Subcutaneous adipose tissue (tissue), 4 donors: ENCODE data around the gene OR6C65. TPM values are rescaled to one million over a fixed set of nuclear protein-coding genes. Genes with fewer than 3 reads are reported as not detected.

Experiments used
- total RNA-seq, 4 donors: library from RNA; depleted of rRNA; stranded (reverse); fragments of >200 nt; gene quantifications; one replicate each; pipeline ENCODE4 v1.1.0, GENCODE V29; 2016
- TF ChIP-seq, protein P1 (sequence below): fragments of 450-650 bp; IDR thresholded peaks from one replicate; pipeline ENCODE4 v1.5.1; 2016; ENCODE audit warnings: low read depth, mild to moderate bottlenecking, control low read depth, antibody characterized with exemption, moderate library complexity

The OR6C65 gene
- total RNA-seq, 4 donors from 2014 or later: not detected

DNA sequence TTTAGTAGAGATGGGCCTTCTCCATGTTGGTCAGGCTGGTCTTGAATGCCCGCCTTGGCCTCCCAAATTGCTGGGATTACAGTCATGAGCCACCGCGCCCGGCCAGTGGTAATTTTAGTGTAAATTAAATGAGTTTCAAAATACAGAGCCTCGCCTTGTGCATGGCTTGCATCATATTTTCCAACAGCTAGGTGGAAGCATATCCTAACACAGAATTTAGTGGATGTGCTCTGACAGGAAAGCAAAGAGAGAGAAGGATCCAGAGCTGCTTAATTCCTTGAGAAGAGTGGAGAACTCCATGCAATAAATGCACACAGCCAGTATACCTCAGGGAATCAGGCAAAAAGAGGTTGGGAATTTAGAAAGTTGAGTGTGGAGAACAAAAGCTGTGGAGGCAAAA lies 46.0 kb downstream of the OR6C65 start:
- TF ChIP-seq, protein P1, sequence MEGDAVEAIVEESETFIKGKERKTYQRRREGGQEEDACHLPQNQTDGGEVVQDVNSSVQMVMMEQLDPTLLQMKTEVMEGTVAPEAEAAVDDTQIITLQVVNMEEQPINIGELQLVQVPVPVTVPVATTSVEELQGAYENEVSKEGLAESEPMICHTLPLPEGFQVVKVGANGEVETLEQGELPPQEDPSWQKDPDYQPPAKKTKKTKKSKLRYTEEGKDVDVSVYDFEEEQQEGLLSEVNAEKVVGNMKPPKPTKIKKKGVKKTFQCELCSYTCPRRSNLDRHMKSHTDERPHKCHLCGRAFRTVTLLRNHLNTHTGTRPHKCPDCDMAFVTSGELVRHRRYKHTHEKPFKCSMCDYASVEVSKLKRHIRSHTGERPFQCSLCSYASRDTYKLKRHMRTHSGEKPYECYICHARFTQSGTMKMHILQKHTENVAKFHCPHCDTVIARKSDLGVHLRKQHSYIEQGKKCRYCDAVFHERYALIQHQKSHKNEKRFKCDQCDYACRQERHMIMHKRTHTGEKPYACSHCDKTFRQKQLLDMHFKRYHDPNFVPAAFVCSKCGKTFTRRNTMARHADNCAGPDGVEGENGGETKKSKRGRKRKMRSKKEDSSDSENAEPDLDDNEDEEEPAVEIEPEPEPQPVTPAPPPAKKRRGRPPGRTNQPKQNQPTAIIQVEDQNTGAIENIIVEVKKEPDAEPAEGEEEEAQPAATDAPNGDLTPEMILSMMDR: no peak

DNA sequence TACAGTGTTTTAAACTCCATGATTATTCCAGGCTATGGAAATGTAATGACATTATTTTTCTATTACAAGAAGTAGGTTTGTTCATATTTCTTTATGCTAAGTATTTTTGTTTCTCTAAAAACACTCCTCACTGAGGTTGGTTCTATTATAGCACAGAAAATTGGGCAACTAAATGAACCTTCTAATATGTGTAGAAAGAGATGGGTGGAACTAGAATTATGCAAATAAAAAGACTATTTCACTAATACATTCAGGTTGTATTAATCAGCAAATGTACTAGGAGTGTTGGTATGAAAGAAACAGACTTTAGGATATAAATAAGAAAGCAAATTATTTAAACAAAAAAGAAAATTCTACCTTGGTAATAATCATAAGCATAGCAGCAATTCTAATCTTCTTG lies 48.5 kb downstream of the OR6C65 start:
- TF ChIP-seq, protein P1: no peak

Other genes with a start within 250 kb of the OR6C65 start
- gene OR10A7, start 179.5 kb upstream of the OR6C65 start, total RNA-seq: not detected
- gene OR6C74, start 155.9 kb upstream of the OR6C65 start, total RNA-seq: not detected
- gene OR6C6, start 104.0 kb upstream of the OR6C65 start, total RNA-seq: not detected
- not detected for gene OR6C1, start 86.2 kb upstream of the OR6C65 start, total RNA-seq
- not detected for gene OR6C3, start 69.8 kb upstream of the OR6C65 start, total RNA-seq
- gene OR6C75, start 37.6 kb upstream of the OR6C65 start, total RNA-seq: not detected
- not detected for gene OR6C76, start 25.7 kb downstream of the OR6C65 start, total RNA-seq
- not detected for gene OR6C2, start 43.5 kb downstream of the OR6C65 start, total RNA-seq
- not detected for gene OR6C70, start 69.6 kb downstream of the OR6C65 start, total RNA-seq
- gene OR6C68, start 91.8 kb downstream of the OR6C65 start, total RNA-seq: not detected
- gene OR6C4, start 149.1 kb downstream of the OR6C65 start, total RNA-seq: not detected
- gene OR2AP1, start 171.9 kb downstream of the OR6C65 start, total RNA-seq: not detected
- not detected for gene OR10P1, start 236.4 kb downstream of the OR6C65 start, total RNA-seq